Superior temporal gyrus (tissue), 1 donor: ENCODE data around the gene KRT1.
"Not testable (repeated sequence)": the region's sequence is repeated elsewhere in the genome, so short reads cannot be mapped to it uniquely, and the experiment has no call there.

ENCODE experiments used
- DNase-seq: peaks from one replicate; pipeline ENCODE4 v3.0.0-alpha.2; 2016; ENCODE audit errors: extremely low spot score

The KRT1 gene

GRCh38 chr12:52682381-52682660 is 2.1 kb upstream of the KRT1 start:
- no peak for DNase-seq

GRCh38 chr12:52681526-52682380 is 1.5 kb upstream of the KRT1 start:
- no peak for DNase-seq

- DNase-seq = no peak
These were observed 332 bp downstream of the KRT1 start for GRCh38 chr12:52679875-52680274.

GRCh38 chr12:52677671-52678070 is 2.5 kb downstream of the KRT1 start:
- no peak for DNase-seq

- DNase-seq = no peak
These were observed 3.1 kb downstream of the KRT1 start for GRCh38 chr12:52677126-52677525.

- no peak for DNase-seq
These were observed 4.0 kb downstream of the KRT1 start for GRCh38 chr12:52676163-52676562.

GRCh38 chr12:52675301-52675701 is 4.9 kb downstream of the KRT1 start:
- DNase-seq = no peak

GRCh38 chr12:52674433-52674775 is 5.8 kb downstream of the KRT1 start:
- DNase-seq = no peak

- DNase-seq = no peak
These were observed 6.3 kb downstream of the KRT1 start for GRCh38 chr12:52673713-52674432.

- no peak for DNase-seq
These were observed 7.0 kb downstream of the KRT1 start for GRCh38 chr12:52673217-52673616.

- no peak for DNase-seq
These were observed 7.8 kb downstream of the KRT1 start for GRCh38 chr12:52672321-52672933.

GRCh38 chr12:52670961-52671360 is 9.2 kb downstream of the KRT1 start:
- no peak for DNase-seq

GRCh38 chr12:52670506-52670905 is 9.7 kb downstream of the KRT1 start:
- DNase-seq = no peak

GRCh38 chr12:52669941-52670340 is 10.3 kb downstream of the KRT1 start:
- not testable (repeated sequence) for DNase-seq

- DNase-seq = no peak
These were observed 10.8 kb downstream of the KRT1 start for GRCh38 chr12:52669426-52669825.

GRCh38 chr12:52667931-52668330 is 12.3 kb downstream of the KRT1 start:
- DNase-seq = no peak

GRCh38 chr12:52667509-52667908 is 12.7 kb downstream of the KRT1 start:
- no peak for DNase-seq

- DNase-seq = no peak
These were observed 13.7 kb downstream of the KRT1 start for GRCh38 chr12:52666471-52666870.

GRCh38 chr12:52663420-52663819 is 16.8 kb downstream of the KRT1 start:
- no peak for DNase-seq

- DNase-seq = no peak
These were observed 17.3 kb downstream of the KRT1 start for GRCh38 chr12:52662918-52663229.

GRCh38 chr12:52662093-52662917 is 17.9 kb downstream of the KRT1 start:
- DNase-seq = no peak

GRCh38 chr12:52661668-52662067 is 18.5 kb downstream of the KRT1 start:
- no peak for DNase-seq
